ENCODE measurements around the gene SHROOM3. TPM values are rescaled to one million over a fixed set of nuclear protein-coding genes. Genes with fewer than 3 reads are reported as not detected.

SHROOM3 gene
- total RNA-seq, 1 donor from 2014 or later: 54.9 TPM

- Mint-ChIP-seq H3K4me3 (ENCODE audit: low read depth) (no peak overlapping the region), H3K27me3 (no peaks in the 10 kb centered on the region), H3K4me1 (ENCODE audit: low read depth) (peaks cover 25% of the 10 kb centered on the region), H3K27ac (no peak overlapping the region), H3K9me3 (ENCODE audit: low read depth) (peaks cover 14% of the 10 kb centered on the region), H3K36me3 (ENCODE audit: insufficient read depth) (peaks cover 5% of the 10 kb centered on the region)
- TF ChIP-seq CTCF (IDR thresholded peaks at IDR 0.05; ENCODE audit: unreplicated experiment): no peak
- DNase-seq (ENCODE audit: low spot score, unreplicated experiment): no peak
Measured at GRCh38 chr4:76487621-76488020, 52.6 kb downstream of the SHROOM3 start.

- Mint-ChIP-seq H3K27me3 (no peaks in the 10 kb centered on the region), H3K9me3 (ENCODE audit: low read depth) (peaks cover 10% of the 10 kb centered on the region), H3K4me3 (ENCODE audit: low read depth) (no peak overlapping the region), H3K36me3 (ENCODE audit: insufficient read depth) (peaks cover 4% of the 10 kb centered on the region), H3K4me1 (ENCODE audit: low read depth) (peaks cover 27% of the 10 kb centered on the region), H3K27ac (no peak overlapping the region)
- TF ChIP-seq CTCF (IDR thresholded peaks at IDR 0.05; ENCODE audit: unreplicated experiment): no peak
- DNase-seq (ENCODE audit: low spot score, unreplicated experiment): no peak
Measured at GRCh38 chr4:76488455-76488854, 53.4 kb downstream of the SHROOM3 start.

- Mint-ChIP-seq H3K9me3 (ENCODE audit: low read depth) (peaks cover 7% of the 10 kb centered on the region), H3K36me3 (ENCODE audit: insufficient read depth) (peaks cover 4% of the 10 kb centered on the region), H3K4me3 (ENCODE audit: low read depth) (no peak overlapping the region), H3K4me1 (ENCODE audit: low read depth) (peaks cover 27% of the 10 kb centered on the region), H3K27me3 (no peaks in the 10 kb centered on the region), H3K27ac (no peak overlapping the region)
- no peak for DNase-seq (ENCODE audit: low spot score, unreplicated experiment)
- no peak for TF ChIP-seq CTCF (IDR thresholded peaks at IDR 0.05; ENCODE audit: unreplicated experiment)
Measured at GRCh38 chr4:76488888-76489685, 54.1 kb downstream of the SHROOM3 start.

GRCh38 chr4:76489686-76490161, 54.7 kb downstream of the SHROOM3 start:
- Mint-ChIP-seq H3K27me3 (no peaks in the 10 kb centered on the region), H3K27ac (no peak overlapping the region), H3K4me3 (ENCODE audit: low read depth) (no peak overlapping the region), H3K9me3 (ENCODE audit: low read depth) (peaks cover 7% of the 10 kb centered on the region), H3K36me3 (ENCODE audit: insufficient read depth) (peaks cover 4% of the 10 kb centered on the region), H3K4me1 (ENCODE audit: low read depth) (peaks cover 26% of the 10 kb centered on the region)
- no peak for TF ChIP-seq CTCF (IDR thresholded peaks at IDR 0.05; ENCODE audit: unreplicated experiment)
- no peak for DNase-seq (ENCODE audit: low spot score, unreplicated experiment)

- no peaks in the 10 kb centered on the region for H3K27me3 Mint-ChIP-seq
- peaks cover 4% of the 10 kb centered on the region for H3K36me3 Mint-ChIP-seq (ENCODE audit: insufficient read depth)
- no peak for DNase-seq (ENCODE audit: low spot score, unreplicated experiment)
- no peak overlapping the region for H3K4me3 Mint-ChIP-seq (ENCODE audit: low read depth)
- H3K4me1 Mint-ChIP-seq (ENCODE audit: low read depth): peaks cover 6% of the 10 kb centered on the region
- no peak overlapping the region for H3K27ac Mint-ChIP-seq
- no peak for TF ChIP-seq CTCF (IDR thresholded peaks at IDR 0.05; ENCODE audit: unreplicated experiment)
- H3K9me3 Mint-ChIP-seq (ENCODE audit: low read depth): peaks cover 7% of the 10 kb centered on the region
Measured at GRCh38 chr4:76492055-76492454, 57.0 kb downstream of the SHROOM3 start.

Data from progenitor cell of endocrine pancreas (in vitro differentiated cells).